SK-N-SH treated with all-trans-retinoic acid at 6 μM for 48 hours (cell line): ENCODE results near the gene AGPAT3.

ENCODE experiments used
- ARNTL ChIP-seq: fragments of 450-650 bp; formaldehyde crosslinking; IDR thresholded peaks from 2 replicates; pipeline ENCODE4 v1.5.0; 2020; ENCODE audit warnings: low read depth, mild to moderate bottlenecking, moderate library complexity, borderline replicate concordance
- BACH2 ChIP-seq: fragments of 250-450 bp; sonication (Bioruptor Pico); IDR thresholded peaks from 2 replicates; pipeline ENCODE4 v1.9.0; 2021; ENCODE audit warnings: mild to moderate bottlenecking, borderline replicate concordance
- GLIS3 ChIP-seq: fragments of 250-450 bp; sonication (Bioruptor Pico); IDR thresholded peaks from 2 replicates; pipeline ENCODE4 v1.5.0; 2020; ENCODE audit warnings: mild to moderate bottlenecking, moderate library complexity
- OSR1 ChIP-seq: fragments of 250-450 bp; sonication (Bioruptor Pico); IDR thresholded peaks from 2 replicates; pipeline ENCODE4 v1.8.0; 2022; ENCODE audit warnings: moderate library complexity, mild to moderate bottlenecking, inconsistent platforms
- PPARA ChIP-seq: fragments of 250-450 bp; sonication (Bioruptor Pico); IDR thresholded peaks from 2 replicates; pipeline ENCODE4 v1.5.0; 2020; ENCODE audit warnings: mild to moderate bottlenecking, borderline replicate concordance
- ZFP3 ChIP-seq: fragments of 250-450 bp; sonication (Bioruptor Pico); IDR thresholded peaks from 2 replicates; pipeline ENCODE4 v1.5.0; 2020; ENCODE audit warnings: mild to moderate bottlenecking, moderate library complexity
- ZFP30 ChIP-seq: fragments of 450-650 bp; formaldehyde crosslinking; IDR thresholded peaks from 2 replicates; pipeline ENCODE4 v1.5.0; 2022; ENCODE audit warnings: mild to moderate bottlenecking, moderate library complexity
- TF ChIP-seq, protein P1 (sequence below): fragments of 250-450 bp; sonication (Bioruptor Pico); IDR thresholded peaks from 2 replicates; pipeline ENCODE4 v1.5.0; 2020; ENCODE audit warnings: mild to moderate bottlenecking, moderate library complexity
- TF ChIP-seq, protein P2 (sequence below): fragments of 250-450 bp; sonication (Bioruptor Pico); IDR thresholded peaks from 2 replicates; pipeline ENCODE4 v1.8.0; 2021; ENCODE audit warnings: low read depth, mild to moderate bottlenecking, moderate library complexity, borderline replicate concordance
- TF ChIP-seq, protein P3 (sequence below): fragments of 250-450 bp; sonication (Bioruptor Pico); IDR thresholded peaks from 2 replicates; pipeline ENCODE4 v1.5.1; 2020; ENCODE audit warnings: low read depth, mild to moderate bottlenecking, moderate library complexity

DNA sequence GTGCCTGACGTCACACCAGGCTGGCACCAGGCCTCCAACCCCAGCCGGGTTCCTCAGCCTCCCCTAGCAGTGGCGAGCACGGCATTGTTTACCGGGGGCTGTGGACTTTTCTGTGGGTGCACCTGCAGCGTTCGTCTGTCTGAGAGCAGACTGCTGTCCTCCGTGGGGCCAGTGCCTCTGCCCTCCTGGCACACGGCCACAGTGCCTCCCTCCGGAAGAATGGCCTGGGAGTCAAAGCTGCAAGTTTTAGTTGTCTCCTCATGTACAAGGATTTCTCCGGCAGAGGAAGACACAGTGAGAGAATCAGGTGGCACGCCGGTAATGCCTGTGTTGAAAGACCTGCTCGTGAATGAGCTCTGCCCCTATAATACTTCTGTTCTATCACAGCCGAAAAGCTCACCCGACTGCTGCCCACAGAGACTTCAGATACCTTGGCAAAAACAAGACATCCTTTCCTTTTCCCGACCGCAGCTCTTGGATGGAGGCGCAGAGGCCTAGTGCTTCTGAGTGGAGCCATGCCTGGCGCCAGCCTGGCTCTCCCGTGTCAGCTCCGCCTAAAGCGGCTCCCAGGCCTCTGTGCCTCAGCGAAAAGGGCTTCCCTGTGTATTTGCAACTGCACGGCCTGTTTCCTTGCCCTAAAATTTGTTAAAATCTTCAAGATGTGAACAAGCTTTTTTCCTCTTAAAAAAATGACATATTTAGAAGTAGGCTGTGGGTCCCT lies 71.4 kb downstream of the AGPAT3 start:
- TF ChIP-seq, protein P1, sequence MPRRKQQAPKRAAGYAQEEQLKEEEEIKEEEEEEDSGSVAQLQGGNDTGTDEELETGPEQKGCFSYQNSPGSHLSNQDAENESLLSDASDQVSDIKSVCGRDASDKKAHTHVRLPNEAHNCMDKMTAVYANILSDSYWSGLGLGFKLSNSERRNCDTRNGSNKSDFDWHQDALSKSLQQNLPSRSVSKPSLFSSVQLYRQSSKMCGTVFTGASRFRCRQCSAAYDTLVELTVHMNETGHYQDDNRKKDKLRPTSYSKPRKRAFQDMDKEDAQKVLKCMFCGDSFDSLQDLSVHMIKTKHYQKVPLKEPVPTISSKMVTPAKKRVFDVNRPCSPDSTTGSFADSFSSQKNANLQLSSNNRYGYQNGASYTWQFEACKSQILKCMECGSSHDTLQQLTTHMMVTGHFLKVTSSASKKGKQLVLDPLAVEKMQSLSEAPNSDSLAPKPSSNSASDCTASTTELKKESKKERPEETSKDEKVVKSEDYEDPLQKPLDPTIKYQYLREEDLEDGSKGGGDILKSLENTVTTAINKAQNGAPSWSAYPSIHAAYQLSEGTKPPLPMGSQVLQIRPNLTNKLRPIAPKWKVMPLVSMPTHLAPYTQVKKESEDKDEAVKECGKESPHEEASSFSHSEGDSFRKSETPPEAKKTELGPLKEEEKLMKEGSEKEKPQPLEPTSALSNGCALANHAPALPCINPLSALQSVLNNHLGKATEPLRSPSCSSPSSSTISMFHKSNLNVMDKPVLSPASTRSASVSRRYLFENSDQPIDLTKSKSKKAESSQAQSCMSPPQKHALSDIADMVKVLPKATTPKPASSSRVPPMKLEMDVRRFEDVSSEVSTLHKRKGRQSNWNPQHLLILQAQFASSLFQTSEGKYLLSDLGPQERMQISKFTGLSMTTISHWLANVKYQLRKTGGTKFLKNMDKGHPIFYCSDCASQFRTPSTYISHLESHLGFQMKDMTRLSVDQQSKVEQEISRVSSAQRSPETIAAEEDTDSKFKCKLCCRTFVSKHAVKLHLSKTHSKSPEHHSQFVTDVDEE (CRISPR knock-in tag), result no peak
- no peak for TF ChIP-seq GLIS3
- TF ChIP-seq, protein P2, sequence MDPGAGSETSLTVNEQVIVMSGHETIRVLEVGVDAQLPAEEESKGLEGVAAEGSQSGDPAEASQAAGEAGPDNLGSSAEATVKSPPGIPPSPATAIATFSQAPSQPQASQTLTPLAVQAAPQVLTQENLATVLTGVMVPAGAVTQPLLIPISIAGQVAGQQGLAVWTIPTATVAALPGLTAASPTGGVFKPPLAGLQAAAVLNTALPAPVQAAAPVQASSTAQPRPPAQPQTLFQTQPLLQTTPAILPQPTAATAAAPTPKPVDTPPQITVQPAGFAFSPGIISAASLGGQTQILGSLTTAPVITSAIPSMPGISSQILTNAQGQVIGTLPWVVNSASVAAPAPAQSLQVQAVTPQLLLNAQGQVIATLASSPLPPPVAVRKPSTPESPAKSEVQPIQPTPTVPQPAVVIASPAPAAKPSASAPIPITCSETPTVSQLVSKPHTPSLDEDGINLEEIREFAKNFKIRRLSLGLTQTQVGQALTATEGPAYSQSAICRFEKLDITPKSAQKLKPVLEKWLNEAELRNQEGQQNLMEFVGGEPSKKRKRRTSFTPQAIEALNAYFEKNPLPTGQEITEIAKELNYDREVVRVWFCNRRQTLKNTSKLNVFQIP (CRISPR knock-in tag), result no peak
- TF ChIP-seq OSR1 (CRISPR knock-in tag), result no peak
- no peak for TF ChIP-seq PPARA (CRISPR knock-in tag)
- TF ChIP-seq, protein P3, sequence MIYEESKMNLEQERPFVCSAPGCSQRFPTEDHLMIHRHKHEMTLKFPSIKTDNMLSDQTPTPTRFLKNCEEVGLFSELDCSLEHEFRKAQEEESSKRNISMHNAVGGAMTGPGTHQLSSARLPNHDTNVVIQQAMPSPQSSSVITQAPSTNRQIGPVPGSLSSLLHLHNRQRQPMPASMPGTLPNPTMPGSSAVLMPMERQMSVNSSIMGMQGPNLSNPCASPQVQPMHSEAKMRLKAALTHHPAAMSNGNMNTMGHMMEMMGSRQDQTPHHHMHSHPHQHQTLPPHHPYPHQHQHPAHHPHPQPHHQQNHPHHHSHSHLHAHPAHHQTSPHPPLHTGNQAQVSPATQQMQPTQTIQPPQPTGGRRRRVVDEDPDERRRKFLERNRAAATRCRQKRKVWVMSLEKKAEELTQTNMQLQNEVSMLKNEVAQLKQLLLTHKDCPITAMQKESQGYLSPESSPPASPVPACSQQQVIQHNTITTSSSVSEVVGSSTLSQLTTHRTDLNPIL (CRISPR knock-in tag), result no peak
- no peak for TF ChIP-seq ZFP30 (CRISPR knock-in tag)
- no peak for TF ChIP-seq ZFP3
- no peak for TF ChIP-seq BACH2 (CRISPR knock-in tag)
- no peak for TF ChIP-seq ARNTL (CRISPR knock-in tag)
